ENCODE measurements around the gene GALK2.

- no peak for TF ChIP-seq POLR2A (IDR thresholded peaks at IDR 0.05; ENCODE audit: low read depth, low read length)
- TF ChIP-seq POLR2AphosphoS5 (IDR thresholded peaks at IDR 0.05; ENCODE audit: low read depth, low read length) = no peak
- no peak for TF ChIP-seq TAF1 (IDR thresholded peaks at IDR 0.05; ENCODE audit: borderline replicate concordance, low read depth, low read length)
Measured at GRCh38 chr15:49309889-49310288, 139.8 kb downstream of the GALK2 start.
